Adrenal gland (tissue), 12 donors: Measurements from ENCODE around the gene TPD52L1. TPM values are rescaled to one million over a fixed set of nuclear protein-coding genes. Genes with fewer than 3 reads are reported as not detected.

ENCODE experiments used
- DNase-seq, 7 donors: peaks; one replicate each; pipeline ENCODE4 v3.0.0-alpha.2; 2019 to 2020
- H3K27ac ChIP-seq, 5 donors: fragments of 200-600 bp; sonication (generic) in 4 of 5; 1 replicate in 3 of 5; 2 replicates in 2 of 5; pipeline versions ENCODE4 v1.5.1 to v1.8.0; 2016 to 2020; ENCODE audit warnings: mild to moderate bottlenecking in 1 of 5
- H3K27me3 ChIP-seq: fragments of 200-600 bp; 2 replicates; pipeline ENCODE4 v1.8.0; 2021
- H3K36me3 ChIP-seq, 2 donors: fragments of 200-600 bp; replicated peaks in 1 of 2; 1 replicate in 1 of 2; 2 replicates in 1 of 2; pipeline versions ENCODE4 v1.5.1 to v1.8.0; 2018 to 2022
- H3K4me1 ChIP-seq, 2 donors: fragments of 200-600 bp; replicated peaks in 1 of 2; 1 replicate in 1 of 2; 2 replicates in 1 of 2; pipeline versions ENCODE4 v1.5.1 to v1.8.0; 2018 to 2021
- H3K4me3 ChIP-seq, 4 donors: fragments of 200-600 bp; sonication (generic) in 3 of 4; one replicate each; pipeline ENCODE4 v1.5.1; 2016 to 2018
- H3K9me3 ChIP-seq, 3 donors: fragments of 200-600 bp; sonication (generic) in 1 of 3; replicated peaks in 1 of 3; 1 replicate in 2 of 3; 2 replicates in 1 of 3; pipeline versions ENCODE4 v1.5.1 to v1.8.0; 2016 to 2021
- POLR2A ChIP-seq, 2 donors: fragments of 450-650 bp; IDR thresholded peaks; one replicate each; pipeline ENCODE4 v1.6.1; 2017; ENCODE audit warnings: antibody characterized with exemption in 2 of 2, mild to moderate bottlenecking in 2 of 2, moderate library complexity in 1 of 2
- WGBS, 4 donors: extraction: QIAGEN DNeasy Blood & Tissue Kit in 2 of 4; methylation state at CpG; one replicate each; pipeline versions ENCODE4 v1.1.5 to v1.1.7; 2013 to 2017; 5-methylcytosine and 5-hydroxymethylcytosine counted together
- intact Hi-C, 2 donors: fragments of 100-400 bp; cut with DNase I; formaldehyde crosslinking; loops; one replicate each; pipeline versions ENCODE4 v1.14.1 to v1.15.0; 2022 to 2023
- polyA plus RNA-seq, 3 donors: library from polyadenylated mRNA; stranded (reverse); fragments of 200-250 nt in 2 of 3; fragments of 350-450 nt in 1 of 3; fragmentation: Illumina TruSeq in 1 of 3; extraction: RNeasy Lipid Tissue Mini Kit (QIAGEN cat#74804) in 1 of 3; gene quantifications; one replicate each; pipeline ENCODE4 v1.2.3, GENCODE V29; 2013 to 2014
- total RNA-seq, 9 donors: library from RNA; depleted of rRNA in 4 of 9; stranded (reverse); fragments of >200 nt in 4 of 9; fragments of 120-200 nt in 1 of 9; fragmentation: NEBNext Ultra II Directional in 1 of 9; extraction: Animal tissue kit (Norgen Biotek cat#: 25700) in 1 of 9; gene quantifications; one replicate each; pipeline versions ENCODE4 v1.1.0 to v1.2.4, GENCODE V29; 2013 to 2023
- TF ChIP-seq, protein P1 (sequence below), 6 experiments: fragments of 450-650 bp in 4 of 6; fragments of 200-600 bp in 2 of 6; sonication (generic) in 1 of 6; IDR thresholded peaks; 1 replicate in 5 of 6; 2 replicates in 1 of 6; pipeline versions ENCODE4 v1.5.1 to v1.8.0; 2016 to 2021; ENCODE audit warnings: antibody characterized with exemption in 6 of 6, mild to moderate bottlenecking in 2 of 6, moderate library complexity in 1 of 6
- donor health status: healthy with polysubstance abuse.
- donor health status: Bipolar disorder and iron deficiency.
- donor health status: DM: yes; HTN: yes; CAD: no.
- donor health status: DM: no; HTN: no; CAD: no.
- donor health status: DM: no; HTN: no; CAD: no.
- donor health status: DM: yes; HTN: yes; CAD: no.

TPD52L1 gene
- total and polyA plus RNA-seq, 12 donors = 37.0 to 2,041 (median 435) TPM

DNA sequence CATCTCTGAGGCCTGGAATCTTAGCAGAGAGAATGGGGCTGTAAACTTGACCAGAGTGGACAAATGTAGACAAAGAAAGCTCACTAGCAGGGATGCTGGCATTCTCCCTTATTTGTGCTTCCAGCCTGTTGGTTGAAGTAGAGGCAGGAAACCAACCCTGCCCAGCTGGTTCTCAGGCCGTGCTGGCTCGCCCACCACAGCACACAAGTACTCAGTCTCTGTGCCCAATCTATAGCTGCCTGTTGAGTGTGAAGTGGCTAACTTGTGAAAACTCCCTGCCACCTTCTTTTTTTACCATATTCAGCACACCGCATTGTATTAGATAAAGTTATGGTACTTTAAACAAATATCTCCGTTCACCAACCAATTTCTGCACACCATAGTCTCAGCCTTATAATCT, 110.9 kb downstream of the TPD52L1 start:
- Histone ChIP-seq H3K27me3 (no peaks in the 10 kb centered on the region), H3K9me3 (no peaks in the 10 kb centered on the region), H3K36me3 (no peaks in the 10 kb centered on the region), H3K4me3 (no peak overlapping the region), H3K27ac (no peak overlapping the region), H3K4me1 (peaks cover 3 to 8% of the 10 kb centered on the region in 2 donors)
- no peak for DNase-seq
- no peak for TF ChIP-seq POLR2A (IDR thresholded peaks at IDR 0.05)
- TF ChIP-seq, protein P1, sequence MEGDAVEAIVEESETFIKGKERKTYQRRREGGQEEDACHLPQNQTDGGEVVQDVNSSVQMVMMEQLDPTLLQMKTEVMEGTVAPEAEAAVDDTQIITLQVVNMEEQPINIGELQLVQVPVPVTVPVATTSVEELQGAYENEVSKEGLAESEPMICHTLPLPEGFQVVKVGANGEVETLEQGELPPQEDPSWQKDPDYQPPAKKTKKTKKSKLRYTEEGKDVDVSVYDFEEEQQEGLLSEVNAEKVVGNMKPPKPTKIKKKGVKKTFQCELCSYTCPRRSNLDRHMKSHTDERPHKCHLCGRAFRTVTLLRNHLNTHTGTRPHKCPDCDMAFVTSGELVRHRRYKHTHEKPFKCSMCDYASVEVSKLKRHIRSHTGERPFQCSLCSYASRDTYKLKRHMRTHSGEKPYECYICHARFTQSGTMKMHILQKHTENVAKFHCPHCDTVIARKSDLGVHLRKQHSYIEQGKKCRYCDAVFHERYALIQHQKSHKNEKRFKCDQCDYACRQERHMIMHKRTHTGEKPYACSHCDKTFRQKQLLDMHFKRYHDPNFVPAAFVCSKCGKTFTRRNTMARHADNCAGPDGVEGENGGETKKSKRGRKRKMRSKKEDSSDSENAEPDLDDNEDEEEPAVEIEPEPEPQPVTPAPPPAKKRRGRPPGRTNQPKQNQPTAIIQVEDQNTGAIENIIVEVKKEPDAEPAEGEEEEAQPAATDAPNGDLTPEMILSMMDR (IDR thresholded peaks at IDR 0.05) = no peak
- intact Hi-C loops = loop anchor here in 1 of 2 donors (10.0 kb wide), 1 partner anchor 110 kb away; the partner anchor contains the start of gene TPD52L1
- WGBS, 4 donors = 72 to 87% (median 84%) methylated on average over 4 of the region's 4 CpGs

- Histone ChIP-seq H3K4me3 (no peak overlapping the region), H3K27ac (peak overlapping the region in 1 of 5 donors; percentile 67), H3K9me3 (no peaks in the 10 kb centered on the region), H3K4me1 (peaks cover 0 to 3% of the 10 kb centered on the region in 2 donors), H3K36me3 (peaks cover 0 to 7% of the 10 kb centered on the region in 2 donors), H3K27me3 (no peaks in the 10 kb centered on the region)
- TF ChIP-seq, protein P1 (IDR thresholded peaks at IDR 0.05) = no peak
- no peak for TF ChIP-seq POLR2A (IDR thresholded peaks at IDR 0.05)
- WGBS, 4 donors = 85 to 89% (median 87%) methylated on average over 10 to 12 of the region's 12 CpGs
- peak in 5 of 7 donors; percentile 61 to 76 (median 64) for DNase-seq
- intact Hi-C loops = loop anchor here in 1 of 2 donors (10.0 kb wide), 1 partner anchor 113 kb away; the partner anchor contains the start of gene TPD52L1
These were observed 114.4 kb downstream of the TPD52L1 start for GRCh38 chr6:125267806-125268523.

DNA sequence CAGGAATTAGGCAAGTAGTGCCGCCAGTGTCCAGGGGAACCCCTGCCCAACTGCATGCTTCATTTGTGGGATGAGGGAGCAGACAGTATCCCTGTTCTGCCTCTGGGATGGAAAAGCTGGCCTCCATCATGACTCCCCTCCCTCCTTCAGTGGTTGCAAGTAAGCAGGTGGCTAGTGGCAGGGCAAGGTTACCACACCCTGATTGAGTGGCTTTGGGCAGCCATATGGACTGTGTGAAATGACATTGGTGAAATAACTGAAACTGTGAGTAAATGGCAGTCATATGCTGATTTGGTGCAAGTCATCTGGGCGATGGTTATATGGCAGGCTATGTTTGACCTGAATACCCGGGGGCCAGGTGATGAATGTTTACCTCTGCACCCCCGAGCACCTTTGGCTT, 115.2 kb downstream of the TPD52L1 start:
- intact Hi-C loops = loop anchor here in 1 of 2 donors (10.0 kb wide), 1 partner anchor 114 kb away; the partner anchor contains the start of gene TPD52L1
- no peak for DNase-seq
- WGBS, 4 donors = 96 to 98% (median 96%) methylated on average over 4 of the region's 4 CpGs
- Histone ChIP-seq H3K36me3 (peaks cover 0 to 14% of the 10 kb centered on the region in 2 donors), H3K27me3 (no peaks in the 10 kb centered on the region), H3K4me1 (peaks cover 0 to 3% of the 10 kb centered on the region in 2 donors), H3K9me3 (no peaks in the 10 kb centered on the region), H3K27ac (peak overlapping the region in 1 of 5 donors; percentile 67), H3K4me3 (no peak overlapping the region)
- TF ChIP-seq POLR2A (IDR thresholded peaks at IDR 0.05) = no peak
- TF ChIP-seq, protein P1 (IDR thresholded peaks at IDR 0.05) = no peak

DNA sequence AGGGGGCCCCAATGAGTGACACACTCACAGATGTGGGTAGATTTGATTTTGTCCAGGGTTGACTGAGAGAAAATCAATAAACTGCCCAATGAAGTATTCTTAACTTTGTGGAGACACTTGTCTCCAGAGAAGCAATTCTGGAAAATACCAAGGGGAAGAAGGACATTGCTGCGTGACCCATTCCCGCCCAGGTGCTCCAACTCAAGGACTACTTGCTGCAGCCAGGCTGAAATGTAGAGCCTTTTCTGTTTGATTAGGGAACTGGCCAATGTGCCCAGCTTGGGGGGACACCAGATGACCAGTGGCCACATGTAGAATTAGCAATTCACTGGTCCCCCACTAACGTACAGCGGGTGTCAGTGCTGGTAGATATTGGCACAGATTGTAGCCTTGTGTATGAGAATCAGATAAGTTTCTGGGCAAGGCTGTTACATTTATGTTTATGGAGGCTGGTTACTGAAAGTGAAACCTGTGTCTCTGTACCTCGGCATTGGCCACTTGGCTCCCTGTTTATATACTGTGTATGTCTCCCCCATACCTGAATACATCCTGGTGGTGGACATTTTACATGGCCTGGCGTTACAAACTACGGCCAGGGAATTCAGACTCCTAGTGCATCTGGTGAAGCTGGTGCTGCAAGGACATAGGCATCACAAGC, 115.9 kb downstream of the TPD52L1 start:
- TF ChIP-seq, protein P1 (IDR thresholded peaks at IDR 0.05) = no peak
- no peak for TF ChIP-seq POLR2A (IDR thresholded peaks at IDR 0.05)
- DNase-seq = peak in 1 of 7 donors; percentile 42
- H3K9me3 ChIP-seq = no peaks in the 10 kb centered on the region
- H3K36me3 ChIP-seq = peaks cover 0 to 14% of the 10 kb centered on the region in 2 donors
- H3K4me3 ChIP-seq = peak overlapping the region in 1 of 4 donors; percentile 13
- H3K27me3 ChIP-seq = no peaks in the 10 kb centered on the region
- intact Hi-C loops = loop anchor here in 1 of 2 donors (10.0 kb wide), 1 partner anchor 115 kb away; the partner anchor contains the start of gene TPD52L1
- H3K27ac ChIP-seq = peak overlapping the region in 2 of 5 donors; percentile 20 to 65
- peaks cover 0 to 3% of the 10 kb centered on the region in 2 donors for H3K4me1 ChIP-seq
- 56 to 65% (median 58%) methylated on average over 5 to 7 of the region's 7 CpGs for WGBS, 4 donors
